GM11168 (cell line): Measurements from ENCODE around the gene CCDC148.

Experiments used
- in situ Hi-C: fragments of 300-500 bp; cut with MboI; formaldehyde crosslinking; loops from one replicate; pipeline ENCODE4 v1.12.0; 2022; ENCODE audit warnings: low sequenced_read_pairs; ENCODE audit not compliant: unreplicated experiment

Gene CCDC148

DNA sequence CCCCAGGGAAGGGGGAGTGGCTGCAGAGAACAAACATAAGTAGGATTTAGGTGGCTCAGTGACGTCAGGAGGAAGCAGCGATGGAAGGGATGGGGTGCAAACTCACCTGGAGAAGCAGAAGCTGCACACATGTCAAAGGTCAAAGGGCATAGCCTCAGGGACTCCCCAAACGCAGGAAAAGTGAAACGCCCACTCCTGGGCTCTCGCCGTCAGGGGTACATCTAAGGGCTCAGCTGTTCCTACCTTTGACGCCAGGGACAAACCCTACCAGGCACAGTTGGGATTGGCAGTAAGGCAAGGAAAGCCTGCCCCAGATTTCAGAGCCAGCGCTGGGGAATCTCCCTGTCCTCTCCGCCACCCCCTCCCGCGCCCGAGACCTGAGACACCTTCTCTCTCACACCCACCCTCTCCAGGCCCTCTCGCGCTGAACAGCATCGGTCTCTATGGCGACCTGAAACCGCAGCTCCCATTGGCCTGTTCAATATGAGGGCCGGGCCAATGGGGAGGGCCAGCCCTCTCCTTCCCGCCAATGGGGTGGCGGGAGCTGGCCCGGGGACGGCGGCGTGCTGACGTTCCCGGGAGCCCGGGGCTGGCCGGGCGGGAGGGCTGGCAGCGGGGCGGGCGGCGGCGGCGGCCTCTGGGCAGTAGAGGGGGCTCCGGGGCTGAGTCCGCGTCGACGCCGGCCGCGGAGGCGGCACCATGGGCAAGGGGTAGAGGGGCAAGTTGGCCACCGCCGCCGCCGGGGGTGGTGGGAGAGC is at the start of gene CCDC148, which contains the start of gene PKP4:
Gene CCDC148 (minus strand): TSS at position 445 of the 758 bp plus-strand sequence. CDS start 314 bp downstream, at position 131.
Gene PKP4 (plus strand): TSS at position 644 of the 758 bp plus-strand sequence. CDS start 76,233 bp downstream, outside the sequence.
- in situ Hi-C loops: loop anchor here (25.0 kb wide), 1 partner anchor 306 kb away; no protein-coding TSS in a partner anchor

DNA sequence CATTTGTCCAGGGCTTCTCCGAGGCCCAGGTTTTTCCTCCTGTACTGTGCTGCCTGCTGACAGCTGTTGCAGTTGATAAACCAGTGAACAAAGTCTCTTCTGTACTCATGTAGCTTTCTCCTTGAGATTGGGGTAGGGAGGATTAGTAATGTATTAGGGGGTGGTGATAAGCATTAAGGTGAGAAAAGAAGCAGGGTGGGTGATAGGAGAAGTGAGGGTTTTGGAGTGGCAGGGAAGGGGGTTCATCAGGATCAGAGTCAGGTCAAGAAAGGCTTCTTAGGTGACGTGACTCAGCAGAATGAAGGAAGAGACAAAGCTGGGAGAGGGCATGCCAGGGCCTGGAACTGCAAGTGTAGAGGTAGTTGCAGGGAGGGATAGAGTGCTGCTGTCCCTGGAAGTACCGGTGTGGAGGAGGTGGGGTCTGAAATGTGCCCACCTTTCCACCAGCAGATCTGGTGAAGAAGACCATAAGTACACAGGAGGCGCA is 48.9 kb upstream of the CCDC148 start:
- in situ Hi-C loops: no loop called here

DNA sequence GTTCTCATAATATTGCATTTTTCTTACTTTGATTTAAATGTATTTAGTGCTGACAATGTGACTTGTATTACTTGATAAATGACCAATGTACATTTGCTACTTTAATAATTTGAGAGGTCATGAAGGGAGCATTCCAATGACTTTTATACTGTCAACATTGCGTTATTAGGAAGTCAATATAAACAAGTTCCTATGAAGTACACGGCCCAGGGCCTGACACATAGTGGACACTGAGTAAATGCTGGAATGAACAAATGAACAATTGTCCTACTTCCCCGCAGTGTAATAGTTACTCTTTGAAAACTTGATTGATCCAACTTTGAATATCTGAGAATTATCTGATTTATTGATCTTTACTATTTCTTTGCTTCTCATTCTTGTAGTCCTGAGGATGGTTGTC is 47.5 kb upstream of the CCDC148 start:
- in situ Hi-C loops: no loop called here

DNA sequence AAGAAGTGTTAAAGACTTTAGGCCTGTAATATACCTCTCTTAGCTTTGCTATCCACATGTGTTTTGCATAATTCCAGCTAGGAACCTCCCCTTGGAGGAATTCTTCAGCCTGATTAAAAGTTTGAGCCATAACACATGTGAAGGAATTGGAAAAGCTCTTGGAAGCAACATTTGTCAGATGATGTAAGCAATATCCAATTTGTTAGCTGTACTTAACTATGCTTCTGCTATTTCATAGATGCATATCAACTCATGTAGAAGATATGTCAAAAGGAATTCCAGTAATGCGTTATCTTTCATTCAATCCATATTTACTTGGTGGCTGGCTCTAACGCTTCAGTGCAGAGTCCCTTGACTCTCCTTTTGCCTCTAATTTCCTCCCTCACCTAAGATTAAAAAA is 46.4 kb upstream of the CCDC148 start:
- in situ Hi-C loops: no loop called here

DNA sequence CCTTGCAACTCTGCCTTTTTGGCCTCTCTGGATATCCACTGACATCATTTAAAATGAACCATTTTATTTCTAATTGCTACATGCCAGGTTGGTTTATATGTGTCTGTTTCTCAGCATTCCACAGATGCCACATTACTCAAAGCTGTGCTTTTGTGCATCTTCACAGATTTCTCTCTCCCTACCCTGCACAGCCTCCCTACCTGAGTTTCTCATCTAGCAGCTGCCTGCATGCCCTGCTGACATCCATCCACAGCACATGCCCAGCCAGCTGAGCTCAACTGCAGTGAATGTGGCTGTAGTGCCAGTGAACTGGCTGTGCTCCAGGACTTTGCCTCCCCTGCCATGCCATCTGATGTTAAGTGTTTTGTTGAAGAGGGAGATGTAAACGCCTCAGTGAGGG is 44.7 kb upstream of the CCDC148 start:
- in situ Hi-C loops: no loop called here

DNA sequence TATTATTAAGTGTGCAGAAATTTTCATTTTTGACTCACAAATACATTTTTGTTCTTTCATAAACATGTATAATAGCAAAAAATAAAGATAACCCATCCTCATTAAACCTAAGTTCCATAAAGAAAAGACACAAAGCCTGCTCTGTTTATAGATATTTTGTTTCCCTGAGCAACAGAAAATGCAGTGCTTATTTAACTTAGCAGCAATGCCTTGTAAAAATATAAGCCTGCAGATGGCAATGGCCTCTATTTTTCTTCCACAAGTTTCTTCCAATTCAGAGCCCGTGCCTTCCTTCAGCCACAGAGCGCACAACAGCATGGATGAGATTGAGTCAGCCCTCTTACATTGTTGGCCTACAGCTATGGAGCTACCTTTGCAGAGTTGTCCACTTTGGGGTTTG is 43.8 kb upstream of the CCDC148 start:
- in situ Hi-C loops: no loop called here

DNA sequence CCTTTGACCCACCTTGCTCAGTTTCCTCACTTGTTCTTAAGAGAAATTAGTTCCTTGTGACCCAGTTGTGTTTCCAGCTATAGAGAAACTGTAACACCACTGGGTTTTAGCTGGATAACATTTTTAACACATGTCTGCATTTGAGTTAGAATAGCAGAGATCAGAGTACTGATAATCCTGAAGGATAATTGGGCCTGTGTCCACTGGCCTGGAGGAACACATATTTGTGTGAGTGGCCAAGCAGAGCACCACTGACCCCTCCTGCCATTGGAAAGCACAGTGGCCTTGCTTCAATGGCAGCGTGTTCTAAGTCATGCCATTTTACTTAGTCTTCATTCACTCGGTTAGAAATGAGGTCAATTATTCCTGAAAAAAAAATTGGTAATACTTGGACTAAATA is 42.8 kb upstream of the CCDC148 start:
- in situ Hi-C loops: no loop called here

DNA sequence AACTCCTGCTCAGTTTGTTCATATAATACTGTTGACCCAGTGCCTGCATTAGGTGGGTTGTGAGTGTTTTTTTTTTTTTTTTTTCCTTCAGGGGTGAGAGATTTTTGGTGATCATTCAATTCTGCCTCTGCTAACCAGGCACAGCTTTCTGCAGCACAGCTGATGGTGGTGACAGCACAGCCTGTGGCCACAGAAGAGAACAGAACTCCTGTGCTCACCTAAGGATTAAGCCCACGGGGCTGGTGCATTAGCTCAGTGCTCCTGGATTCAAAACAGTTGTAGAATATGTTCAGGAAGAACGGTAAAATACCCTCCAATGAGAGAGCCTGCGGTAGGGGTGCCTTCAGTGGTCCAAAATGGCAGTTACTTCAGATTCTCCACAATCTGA is 42.2 kb upstream of the CCDC148 start:
- in situ Hi-C loops: no loop called here

DNA sequence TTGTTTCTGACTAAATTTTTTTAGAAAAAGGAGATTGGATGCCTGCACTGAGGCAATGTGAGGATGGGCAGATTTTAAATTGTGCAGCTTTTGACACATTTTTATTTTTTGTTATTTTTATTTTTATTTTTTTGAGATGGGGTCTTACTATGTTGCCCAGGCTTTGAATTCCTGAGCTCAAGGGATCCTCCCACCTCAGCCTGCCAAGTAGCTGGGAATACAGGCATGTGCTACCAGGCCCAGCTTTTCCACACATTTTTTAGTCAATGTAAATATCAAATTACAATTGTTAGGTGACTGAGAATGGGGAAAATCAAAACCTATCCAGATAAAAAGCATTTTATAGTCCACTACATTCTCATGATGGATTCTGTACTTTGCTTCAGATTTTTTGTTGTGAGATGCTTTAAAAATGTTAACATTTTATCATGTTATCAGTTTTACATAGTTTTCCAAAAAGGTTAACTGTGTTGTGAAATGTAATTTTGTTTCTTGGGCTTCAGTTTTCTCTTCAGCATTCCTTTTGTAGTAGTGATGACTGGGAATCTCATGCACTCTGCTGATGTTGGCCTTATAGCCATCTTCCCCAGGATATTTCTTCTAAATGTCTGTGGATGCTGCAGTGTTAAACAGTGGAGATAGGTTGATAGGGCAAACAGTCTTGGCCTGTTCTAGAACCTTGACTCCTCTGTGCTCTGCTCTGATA is 41.6 kb upstream of the CCDC148 start:
- in situ Hi-C loops: no loop called here

DNA sequence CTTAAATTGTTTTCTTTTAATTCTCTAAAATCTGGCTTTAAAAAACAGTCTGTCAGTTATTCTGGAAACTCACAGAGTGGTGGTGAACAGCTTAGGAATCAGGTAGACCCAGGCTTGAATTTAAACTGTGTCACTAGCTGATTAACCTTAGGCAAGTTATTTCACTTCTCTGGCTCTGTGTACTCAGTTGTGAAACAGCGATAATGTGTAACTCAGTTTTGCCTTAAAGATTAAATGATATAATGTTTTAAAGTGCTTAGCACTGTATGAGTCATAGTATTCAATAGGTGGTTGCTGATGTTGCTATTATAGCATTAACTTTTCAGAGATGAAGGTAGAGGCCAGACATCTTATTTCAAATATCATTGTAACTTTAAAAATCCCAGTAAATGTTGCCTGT is 40.9 kb upstream of the CCDC148 start:
- in situ Hi-C loops: no loop called here

DNA sequence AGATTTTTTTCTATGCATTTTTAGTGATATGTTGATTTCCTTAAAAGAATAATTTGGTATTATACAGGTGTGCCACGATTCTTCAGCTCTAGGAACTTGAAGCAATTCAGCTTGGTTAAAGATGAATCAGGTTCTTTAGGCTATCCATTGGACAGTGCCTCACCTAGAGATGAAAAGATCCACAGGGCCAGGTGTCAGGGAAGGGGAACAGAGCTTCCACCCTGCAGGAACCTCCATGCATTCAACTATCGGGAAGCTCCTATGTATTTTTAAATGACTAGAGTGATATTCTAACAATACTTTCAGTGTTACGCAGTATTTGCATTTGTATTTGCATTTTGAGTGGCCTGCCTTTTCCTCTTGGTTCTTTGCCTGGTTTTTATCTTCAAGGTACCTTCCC is 40.4 kb upstream of the CCDC148 start:
- in situ Hi-C loops: no loop called here

DNA sequence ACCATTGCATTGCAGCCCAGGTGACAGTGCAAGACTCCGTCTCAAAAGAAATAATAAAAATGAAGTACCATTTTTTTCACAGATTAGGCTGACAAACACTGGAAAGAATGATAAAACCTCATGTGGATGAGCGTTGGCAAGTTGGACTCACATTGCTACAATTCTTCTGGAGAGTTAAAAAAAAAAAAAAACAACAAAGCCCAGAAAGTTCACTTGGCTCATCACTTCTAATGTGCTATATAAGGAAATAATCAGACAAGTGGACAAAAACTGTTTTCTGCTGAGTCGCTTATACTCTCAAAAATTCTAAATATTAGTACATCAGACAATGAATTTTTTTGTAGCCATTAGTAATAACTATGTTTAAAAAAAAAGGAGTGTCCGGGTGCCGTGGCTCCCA is 38.6 kb upstream of the CCDC148 start:
- in situ Hi-C loops: no loop called here

DNA sequence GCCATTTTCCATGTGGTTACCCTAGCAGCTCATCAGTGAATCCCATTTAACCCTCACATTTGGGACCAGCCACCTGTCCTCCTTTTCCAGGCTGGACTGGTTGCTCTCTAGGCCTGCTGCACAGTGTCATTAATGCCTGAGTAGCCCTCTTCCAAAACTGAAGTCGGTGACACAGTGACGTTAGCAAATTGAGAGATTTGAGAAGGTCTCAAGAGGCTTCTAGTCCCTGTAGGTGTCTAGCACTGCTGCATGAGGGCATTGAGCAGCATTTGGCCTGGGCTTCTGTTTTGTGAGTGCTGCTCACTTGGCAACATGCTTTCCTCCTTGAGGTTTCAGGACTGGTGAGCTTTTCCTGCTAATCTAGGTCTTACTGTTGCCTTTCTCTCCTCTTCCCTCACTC is 36.9 kb upstream of the CCDC148 start:
- in situ Hi-C loops: no loop called here

DNA sequence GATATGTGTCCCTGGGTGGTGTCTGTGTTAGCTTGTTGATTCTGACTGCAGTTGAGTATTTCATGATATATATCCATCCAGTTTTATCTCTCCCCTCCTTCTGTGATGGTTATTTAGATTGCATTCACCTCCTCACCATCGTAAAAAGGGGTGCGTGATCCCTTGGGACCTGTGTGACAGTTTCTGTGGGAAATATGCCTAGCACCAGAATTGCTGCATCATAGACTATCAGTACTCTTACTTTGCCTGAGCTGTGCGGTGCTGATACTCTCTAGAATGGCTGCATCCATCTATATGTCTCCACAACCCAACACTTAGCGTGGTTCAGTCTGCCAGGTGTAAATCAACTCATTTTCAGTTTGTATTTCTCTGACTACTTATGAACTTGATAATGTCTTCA is 34.5 kb upstream of the CCDC148 start:
- in situ Hi-C loops: no loop called here

DNA sequence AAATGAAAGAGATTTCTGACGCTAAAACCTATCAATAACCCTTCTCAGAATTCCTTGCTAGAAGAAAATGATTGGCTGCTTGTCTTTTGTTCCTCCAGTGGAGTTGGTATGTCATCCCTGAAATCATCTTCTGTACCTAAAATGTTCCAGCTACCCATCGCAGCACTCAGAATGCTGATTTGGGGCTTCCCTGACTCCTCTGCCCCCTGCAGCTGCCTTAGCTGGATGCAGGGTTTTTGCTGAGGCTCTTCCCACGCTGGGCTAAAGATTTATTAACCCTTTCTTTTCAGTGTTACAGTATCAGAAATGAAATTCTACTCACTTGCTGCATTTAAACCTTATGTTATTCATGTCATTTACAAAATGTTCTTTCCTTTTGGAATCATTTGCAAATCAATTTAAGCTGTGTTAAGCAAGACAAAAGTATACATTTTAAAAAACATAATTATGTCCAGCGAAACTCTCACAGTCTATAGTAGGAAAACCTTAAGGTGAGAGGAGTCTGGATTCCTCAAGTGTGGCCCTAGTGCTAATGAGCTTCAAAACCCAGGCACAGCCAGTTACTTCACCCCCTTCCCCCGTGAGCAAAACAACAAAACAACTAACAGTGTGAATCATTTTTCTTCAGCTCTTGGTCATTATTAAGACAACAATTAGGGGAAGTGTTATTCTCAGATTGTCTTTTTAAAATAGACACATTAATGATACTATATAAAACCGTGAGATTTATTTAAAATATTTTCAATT is 33.0 kb upstream of the CCDC148 start:
- in situ Hi-C loops: no loop called here

DNA sequence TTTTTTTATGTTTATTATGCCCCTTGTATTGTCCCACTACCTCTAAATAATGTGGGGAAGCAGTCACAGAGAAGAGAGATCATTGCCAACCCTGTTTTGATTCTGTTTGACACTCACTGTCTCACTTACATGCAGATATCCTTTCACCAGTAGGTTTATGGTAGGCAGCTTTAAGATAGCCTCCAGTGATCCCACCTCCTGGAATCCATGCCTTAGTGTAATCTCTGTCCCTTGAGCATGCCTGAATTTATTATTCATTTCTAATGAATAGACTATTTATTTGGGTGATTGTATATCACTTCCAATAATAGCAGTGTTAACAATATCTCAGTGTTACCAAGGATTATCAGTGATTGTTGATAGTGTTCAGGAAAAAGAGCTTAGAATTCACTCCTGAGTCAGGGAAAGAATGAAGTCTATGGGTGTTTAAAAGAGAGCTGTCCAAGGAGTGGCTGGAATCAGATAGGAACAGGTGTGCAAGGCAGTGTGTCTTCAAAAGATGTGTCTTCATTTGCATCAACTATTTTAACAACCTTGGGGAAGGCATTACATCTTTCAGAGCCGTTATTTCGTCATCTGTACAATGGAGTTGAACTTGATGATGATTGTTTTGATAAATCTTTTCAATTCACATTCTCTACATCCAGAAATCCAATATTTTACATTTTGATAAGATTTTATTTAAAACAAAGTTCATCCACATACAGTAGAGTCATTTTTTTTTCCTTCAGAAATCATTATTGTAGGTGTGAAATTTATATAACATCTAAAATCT is 32.1 kb upstream of the CCDC148 start:
- in situ Hi-C loops: no loop called here

DNA sequence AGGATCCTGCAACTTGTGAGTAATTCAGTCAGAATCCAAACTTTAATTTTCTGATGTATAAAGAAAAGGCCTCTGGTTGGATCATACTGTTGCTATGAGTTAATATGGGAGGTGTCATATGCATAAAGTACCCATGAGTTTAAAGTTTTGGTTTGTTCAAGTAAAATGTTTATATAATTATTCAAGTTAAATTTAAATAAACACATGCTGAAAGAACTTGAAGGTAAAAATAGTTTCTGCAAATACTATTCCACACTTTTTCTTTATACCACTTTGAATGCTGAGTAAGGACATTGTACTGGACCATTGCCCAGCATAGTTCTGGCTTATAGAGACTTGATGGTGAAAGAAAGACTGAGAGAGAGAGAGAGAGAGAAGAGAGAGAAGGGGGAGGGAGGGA is 30.9 kb upstream of the CCDC148 start:
- in situ Hi-C loops: no loop called here

DNA sequence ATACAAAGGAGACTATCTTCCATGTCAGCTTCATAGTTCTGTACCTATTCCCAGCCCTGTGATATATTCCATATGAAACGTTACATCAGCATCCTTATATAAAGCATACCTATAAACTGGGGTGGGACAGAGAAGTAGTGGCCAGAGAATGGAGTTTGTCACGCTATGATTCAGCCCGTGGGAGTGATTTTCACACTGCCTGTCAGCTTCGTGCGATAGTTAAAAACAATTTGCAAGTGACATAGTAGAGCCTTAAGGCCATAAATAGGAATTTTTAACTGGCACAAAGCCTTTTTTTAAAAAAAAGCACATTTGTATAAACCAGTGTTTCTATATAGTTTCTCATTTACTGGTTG is 30.4 kb upstream of the CCDC148 start:
- in situ Hi-C loops: no loop called here

DNA sequence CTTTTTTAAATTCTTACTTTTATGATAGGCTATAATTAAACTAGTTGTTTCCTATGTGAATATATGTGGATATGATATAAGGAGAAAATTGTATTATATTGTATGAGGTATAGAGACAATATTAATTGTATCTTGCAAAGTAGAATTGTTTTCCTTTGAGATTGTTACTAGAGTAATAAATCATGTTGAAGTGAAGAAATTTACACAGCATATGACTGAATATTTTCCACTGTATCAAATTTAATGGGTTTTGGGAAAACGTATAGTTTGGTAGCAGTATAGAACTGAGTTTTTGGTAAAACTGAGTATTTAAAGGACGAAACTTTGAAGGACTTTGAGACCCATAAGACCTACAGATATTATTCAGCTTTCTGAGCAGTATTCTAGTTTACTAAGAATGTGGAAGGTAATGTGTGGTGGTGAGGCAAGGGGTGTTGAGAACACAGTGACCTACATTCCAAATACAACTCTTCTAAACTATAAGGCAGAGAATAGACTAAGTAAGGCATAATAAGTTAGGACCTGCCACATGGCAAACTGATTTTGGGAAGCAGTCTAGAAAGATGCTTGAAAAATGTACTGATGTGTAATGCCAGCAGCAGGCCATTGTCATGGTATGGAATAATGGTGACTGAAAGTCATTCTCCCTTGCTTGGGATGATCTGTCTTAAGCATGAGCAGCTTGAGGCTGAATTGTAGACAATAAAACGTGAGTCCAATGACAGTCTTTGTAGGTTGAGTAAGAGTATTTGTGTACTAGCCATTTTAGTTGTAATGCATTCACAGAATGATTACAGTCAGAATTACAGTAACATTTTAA is 29.8 kb upstream of the CCDC148 start:
- in situ Hi-C loops: no loop called here
